Measurements from ENCODE around the gene CELF4.

- no peak for TF ChIP-seq CTCF (IDR thresholded peaks at IDR 0.05)
- no peak for TF ChIP-seq POLR2A (IDR thresholded peaks at IDR 0.05)
These were observed 214.5 kb downstream of the CELF4 start for GRCh38 chr18:37351110-37351509.

Measured in body of pancreas (tissue), 4 donors.